ENCODE results near the gene RFTN1.

Gene RFTN1

DNA sequence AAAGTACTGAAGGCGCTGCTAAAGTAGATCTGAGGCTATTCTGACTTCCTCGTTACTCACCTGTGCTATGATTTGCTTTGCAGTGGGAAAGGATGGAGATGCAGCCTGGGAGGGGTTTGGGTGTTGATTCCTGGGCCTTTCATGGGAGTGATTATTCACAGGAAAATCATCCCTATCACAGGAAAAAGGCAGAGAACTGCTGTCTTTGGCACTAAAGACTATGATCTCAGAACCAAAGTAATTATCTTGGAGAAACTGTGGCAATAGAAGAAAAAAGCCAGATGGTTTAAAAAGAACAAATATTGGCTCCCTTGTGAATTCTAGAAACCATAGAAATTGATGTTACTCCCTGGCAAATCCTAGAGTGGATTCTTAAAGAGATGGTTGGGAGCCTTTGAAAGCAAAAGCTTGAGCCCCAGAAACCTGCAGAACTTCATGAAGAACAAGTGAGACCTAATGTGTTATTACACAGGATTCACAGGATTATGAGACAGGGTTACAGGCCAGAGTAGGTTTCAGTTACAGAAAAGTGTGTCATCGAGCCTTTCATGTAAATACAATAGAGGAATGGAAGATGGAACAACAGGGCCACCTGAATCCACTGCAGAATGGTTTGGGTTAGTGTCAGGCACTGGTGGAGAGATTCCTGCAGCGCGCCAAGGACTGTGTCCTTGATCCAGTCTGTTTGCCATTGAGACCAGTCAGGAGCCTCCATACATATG lies 162.7 kb downstream of the RFTN1 start:
- DNase-seq (ENCODE audit: extremely low spot score, insufficient read length, low read depth): no peak
- no peak for FAIRE-seq

DNA sequence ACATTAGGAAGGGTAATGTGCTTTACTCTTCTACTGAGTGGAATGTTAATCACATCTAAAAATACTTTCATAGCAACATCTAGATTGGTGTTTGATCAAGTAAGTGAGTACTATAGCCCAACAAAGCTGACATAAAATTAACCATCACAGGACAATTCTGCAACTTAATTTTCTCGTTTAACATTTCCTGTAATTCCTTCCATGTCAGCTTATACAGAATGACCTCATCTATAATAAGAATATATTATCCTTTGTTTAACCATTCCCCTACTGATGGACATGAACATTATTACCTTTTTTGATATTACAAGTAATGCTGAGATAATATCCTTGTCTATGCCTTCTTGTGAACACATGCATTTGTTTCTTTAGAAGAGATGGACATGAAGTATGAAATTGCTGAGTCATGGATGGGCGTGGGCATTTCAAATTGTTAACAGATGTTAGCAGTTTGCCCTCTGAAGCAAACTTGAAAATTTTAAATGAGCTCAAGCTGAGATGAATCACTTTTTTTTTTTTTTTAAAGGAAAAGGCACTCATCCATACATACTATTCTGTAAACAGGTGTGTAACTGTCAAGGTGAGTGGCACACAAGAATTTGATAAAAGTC lies 163.4 kb downstream of the RFTN1 start:
- no peak for DNase-seq (ENCODE audit: extremely low spot score, insufficient read length, low read depth)

DNA sequence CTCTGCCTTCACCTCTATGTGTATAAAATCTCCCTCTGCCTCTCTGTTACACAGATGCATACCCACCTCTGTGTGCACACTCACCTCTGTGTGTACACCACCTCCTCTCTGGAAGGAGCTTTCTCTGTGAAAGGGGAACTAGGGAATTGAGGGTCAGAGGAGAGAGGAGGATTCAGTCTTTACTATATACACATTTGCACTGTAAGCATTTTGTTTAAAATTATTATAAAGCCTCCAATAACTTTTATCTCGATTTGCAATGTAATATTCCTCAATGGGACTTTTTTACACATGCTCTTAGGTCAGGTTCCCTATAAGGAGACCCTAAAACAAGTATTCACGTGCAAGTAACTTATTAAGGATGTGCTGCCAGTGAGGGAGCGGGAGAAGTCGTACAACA lies 166.0 kb downstream of the RFTN1 start:
- no peak for FAIRE-seq

More for the DNA sequence above, 163.4 kb downstream of the RFTN1 start:
- no peak for FAIRE-seq

GRCh38 chr3:16346413-16347081 lies 167.0 kb downstream of the RFTN1 start:
- FAIRE-seq (no peak), DNase-seq (ENCODE audit: extremely low spot score, insufficient read length, low read depth) (no peak)

More for the DNA sequence above, 166.0 kb downstream of the RFTN1 start:
- DNase-seq (ENCODE audit: extremely low spot score, insufficient read length, low read depth): no peak

GRCh38 chr3:16343101-16343500 lies 170.4 kb downstream of the RFTN1 start:
- no peak for FAIRE-seq
- no peak for DNase-seq (ENCODE audit: extremely low spot score, insufficient read length, low read depth)

DNA sequence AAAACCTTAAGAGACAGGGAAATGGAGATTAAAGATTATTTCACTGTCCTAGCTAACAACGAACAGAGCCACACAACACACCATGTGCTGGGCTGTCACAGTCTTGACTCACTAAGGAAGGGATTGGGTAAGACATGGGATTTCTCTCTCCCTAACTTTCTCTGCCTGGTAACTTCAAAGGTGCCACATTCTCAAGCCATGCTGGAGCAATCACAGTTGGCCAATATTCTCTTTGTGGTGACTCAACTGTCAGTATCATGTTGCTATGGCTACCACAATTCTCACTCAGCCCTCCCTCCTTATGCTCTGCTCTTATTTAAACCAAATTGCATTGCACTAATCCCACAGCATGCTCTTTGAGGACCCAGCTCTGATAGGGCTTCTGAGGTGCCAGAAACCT lies 174.5 kb downstream of the RFTN1 start:
- FAIRE-seq: no peak
- DNase-seq (ENCODE audit: extremely low spot score, insufficient read length, low read depth): no peak

DNA sequence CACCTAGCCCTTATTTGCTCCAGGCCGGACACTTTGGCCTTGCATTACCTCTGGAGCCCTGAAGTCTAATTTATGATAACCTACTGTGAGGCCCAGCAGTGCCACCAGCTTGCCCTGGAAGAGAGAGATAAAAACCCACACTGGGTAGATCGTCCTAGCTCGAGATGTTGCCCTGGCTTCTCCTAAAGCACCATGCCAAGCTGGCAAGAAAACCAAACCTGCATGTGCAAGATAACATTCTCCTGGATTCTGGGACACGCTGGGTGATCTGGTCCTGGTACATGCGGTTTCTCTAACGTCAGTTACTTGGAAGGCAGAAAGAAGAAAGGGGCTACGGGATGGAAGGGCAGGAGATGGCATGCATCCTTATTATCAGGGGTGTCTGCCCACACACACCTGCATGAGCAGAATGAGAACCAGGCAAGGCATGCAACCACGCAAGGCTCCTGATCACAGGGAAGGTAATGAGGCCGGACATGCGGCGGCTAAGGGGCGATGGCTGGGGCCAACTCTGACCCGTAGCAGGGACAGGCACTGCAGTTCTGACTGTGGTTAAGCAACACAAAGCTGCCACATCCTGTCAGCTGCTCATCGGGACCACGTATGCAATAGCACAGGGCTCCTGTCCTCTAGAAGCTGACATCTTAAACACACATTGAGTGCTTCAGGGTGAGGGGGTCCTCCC lies 175.5 kb downstream of the RFTN1 start:
- no peak for FAIRE-seq
- DNase-seq (ENCODE audit: extremely low spot score, insufficient read length, low read depth): no peak

- DNase-seq (ENCODE audit: extremely low spot score, insufficient read length, low read depth): no peak
- FAIRE-seq: no peak
These were observed 176.7 kb downstream of the RFTN1 start for GRCh38 chr3:16336825-16337224.

- FAIRE-seq (no peak), DNase-seq (ENCODE audit: extremely low spot score, insufficient read length, low read depth) (no peak)
These were observed 177.5 kb downstream of the RFTN1 start for GRCh38 chr3:16335772-16336645.

- no peak for DNase-seq (ENCODE audit: extremely low spot score, insufficient read length, low read depth)
- no peak for FAIRE-seq
These were observed 178.2 kb downstream of the RFTN1 start for GRCh38 chr3:16335333-16335732.

GRCh38 chr3:16334909-16335308 lies 178.6 kb downstream of the RFTN1 start:
- DNase-seq (ENCODE audit: extremely low spot score, insufficient read length, low read depth): no peak
- no peak for FAIRE-seq

GRCh38 chr3:16332904-16333426 lies 180.5 kb downstream of the RFTN1 start:
- FAIRE-seq (no peak), DNase-seq (ENCODE audit: extremely low spot score, insufficient read length, low read depth) (no peak)

GRCh38 chr3:16331319-16331883 lies 182.1 kb downstream of the RFTN1 start:
- FAIRE-seq (no peak), DNase-seq (ENCODE audit: extremely low spot score, insufficient read length, low read depth) (no peak)

DNA sequence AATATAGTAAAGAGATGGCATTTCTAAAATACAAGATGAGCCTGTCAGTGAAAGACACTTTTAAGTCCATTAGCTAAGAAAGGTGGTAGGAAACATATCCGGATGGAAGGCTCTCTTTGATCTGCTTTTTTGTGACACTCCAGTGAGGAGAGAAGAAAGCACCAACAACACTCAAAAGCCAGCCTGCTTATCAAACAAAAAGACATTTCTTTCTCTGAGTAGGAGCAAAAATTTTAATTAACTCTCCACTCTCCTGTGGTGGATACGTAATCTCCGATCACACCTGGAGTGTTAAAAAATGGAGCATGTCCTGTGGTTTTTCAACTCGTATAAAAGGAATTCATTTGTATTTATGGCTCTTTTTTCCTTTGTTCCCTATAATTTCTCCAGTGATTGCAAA lies 183.1 kb downstream of the RFTN1 start:
- DNase-seq (ENCODE audit: extremely low spot score, insufficient read length, low read depth) (no peak), FAIRE-seq (no peak)

GRCh38 chr3:16329826-16330129 lies 183.7 kb downstream of the RFTN1 start:
- DNase-seq (ENCODE audit: extremely low spot score, insufficient read length, low read depth) (no peak), FAIRE-seq (no peak)

DNA sequence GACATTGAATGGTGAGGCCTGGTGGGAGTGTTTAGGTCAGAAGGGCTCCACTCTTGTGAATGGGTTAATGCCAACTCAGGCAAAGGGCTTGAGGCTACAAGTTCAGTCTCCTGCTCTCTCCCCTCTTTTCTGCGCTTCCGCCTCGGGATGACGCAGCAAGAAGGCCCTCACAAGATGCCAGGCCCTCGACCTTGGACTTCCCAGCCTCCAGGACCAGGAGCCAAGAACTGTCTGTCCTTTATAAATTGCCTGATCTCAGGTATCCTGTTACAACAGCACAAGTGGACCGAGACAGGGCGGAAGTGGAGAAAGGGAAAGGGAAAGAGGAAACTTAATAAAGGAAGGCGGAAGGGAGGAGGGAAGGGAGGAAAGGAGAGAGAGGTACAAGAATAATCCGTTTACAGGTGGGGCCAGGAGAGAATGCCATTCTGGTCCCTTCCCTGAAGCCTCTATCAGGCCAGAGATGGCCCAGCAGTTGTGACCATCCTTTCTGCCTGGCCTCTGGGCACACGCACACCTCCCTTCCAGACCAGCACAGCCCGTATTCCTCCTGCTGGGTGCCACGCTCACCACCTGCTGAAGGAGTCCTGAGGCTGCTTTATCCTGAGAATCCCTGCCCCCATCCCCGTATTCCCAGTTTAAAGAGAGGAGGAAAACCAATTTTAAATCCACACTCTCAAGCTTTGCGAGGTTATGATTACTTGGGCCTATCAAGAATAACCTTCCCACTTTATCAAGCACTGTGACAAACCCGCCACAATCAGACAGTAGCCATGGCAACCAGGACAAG lies 184.3 kb downstream of the RFTN1 start:
- no peak for DNase-seq (ENCODE audit: extremely low spot score, insufficient read length, low read depth)
- FAIRE-seq: no peak

DNA sequence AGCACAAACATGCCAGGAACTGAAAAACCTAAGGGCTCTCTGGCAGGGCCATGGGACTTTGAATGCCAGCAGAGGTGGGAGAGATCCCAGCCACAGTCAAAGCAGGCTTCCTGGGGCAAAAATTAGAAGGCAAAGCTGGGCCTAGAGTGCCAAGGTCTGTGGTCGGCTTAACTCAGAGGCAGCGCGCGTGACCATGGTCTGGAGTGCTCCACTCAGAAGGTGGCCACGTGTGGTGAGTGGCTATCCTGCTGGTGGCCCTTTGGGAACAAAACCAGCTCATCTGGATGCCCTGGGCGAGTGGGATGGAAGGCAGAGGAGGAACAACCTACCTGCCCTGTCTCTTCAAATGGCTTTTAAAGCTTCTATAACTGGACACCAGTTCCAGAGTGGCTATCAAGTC lies 185.4 kb downstream of the RFTN1 start:
- FAIRE-seq: no peak

GRCh38 chr3:16326724-16327349 lies 186.7 kb downstream of the RFTN1 start:
- FAIRE-seq (no peak), DNase-seq (ENCODE audit: extremely low spot score, insufficient read length, low read depth) (no peak)

More for the DNA sequence above, 185.4 kb downstream of the RFTN1 start:
- DNase-seq (ENCODE audit: extremely low spot score, insufficient read length, low read depth): no peak

All from GM18507 (cell line).